ENCODE measurements around the gene MYO9B.
"Not testable (repeated sequence)": the region's sequence is repeated elsewhere in the genome, so short reads cannot be mapped to it uniquely, and the experiment has no call there.

MYO9B gene

GRCh38 chr19:17148130-17148529 lies 72.6 kb downstream of the MYO9B start:
- H3K4me3 ChIP-seq (ENCODE audit: low read length in 2 of 2): no peak overlapping the region
- peaks cover 7 to 28% of the 10 kb centered on the region in 2 donors for H3K36me3 ChIP-seq (ENCODE audit: control insufficient read depth in 2 of 2, insufficient read depth in 2 of 2, low read length in 2 of 2)
- H3K27me3 ChIP-seq (ENCODE audit: control insufficient read depth in 1 of 2, insufficient read depth in 2 of 2, low read length in 2 of 2): no peaks in the 10 kb centered on the region
- no peak overlapping the region for H3K9ac ChIP-seq (ENCODE audit: low read length in 2 of 2)
- no peaks in the 10 kb centered on the region for H3K4me1 ChIP-seq (ENCODE audit: control insufficient read depth, insufficient read depth, low read length)
- no peaks in the 10 kb centered on the region for H3K9me3 ChIP-seq (ENCODE audit: control insufficient read depth in 2 of 2, low read length in 2 of 2)
- H3K27ac ChIP-seq (ENCODE audit: low read length): no peak overlapping the region

- no peak overlapping the region for H3K4me3 ChIP-seq (ENCODE audit: low read length in 2 of 2)
- H3K36me3 ChIP-seq (ENCODE audit: control insufficient read depth in 2 of 2, insufficient read depth in 2 of 2, low read length in 2 of 2): peaks cover 17 to 34% of the 10 kb centered on the region in 2 donors
- no peak overlapping the region for H3K27ac ChIP-seq (ENCODE audit: low read length)
- H3K4me1 ChIP-seq (ENCODE audit: control insufficient read depth, insufficient read depth, low read length): no peaks in the 10 kb centered on the region
- H3K9ac ChIP-seq (ENCODE audit: low read length in 2 of 2): no peak overlapping the region
- no peaks in the 10 kb centered on the region for H3K27me3 ChIP-seq (ENCODE audit: control insufficient read depth in 1 of 2, insufficient read depth in 2 of 2, low read length in 2 of 2)
- H3K9me3 ChIP-seq (ENCODE audit: control insufficient read depth in 2 of 2, low read length in 2 of 2): no peaks in the 10 kb centered on the region
These were observed 74.0 kb downstream of the MYO9B start for GRCh38 chr19:17149393-17150135.

GRCh38 chr19:17153996-17154395 lies 78.4 kb downstream of the MYO9B start:
- Histone ChIP-seq H3K27ac (ENCODE audit: low read length) (no peak overlapping the region), H3K27me3 (ENCODE audit: control insufficient read depth in 1 of 2, insufficient read depth in 2 of 2, low read length in 2 of 2) (no peaks in the 10 kb centered on the region), H3K4me3 (ENCODE audit: low read length in 2 of 2) (no peak overlapping the region), H3K9me3 (ENCODE audit: control insufficient read depth in 2 of 2, low read length in 2 of 2) (no peaks in the 10 kb centered on the region), H3K36me3 (ENCODE audit: control insufficient read depth in 2 of 2, insufficient read depth in 2 of 2, low read length in 2 of 2) (peaks cover 26 to 41% of the 10 kb centered on the region in 2 donors), H3K4me1 (ENCODE audit: control insufficient read depth, insufficient read depth, low read length) (no peaks in the 10 kb centered on the region), H3K9ac (ENCODE audit: low read length in 2 of 2) (no peak overlapping the region)

- H3K27ac ChIP-seq (ENCODE audit: low read length): no peak overlapping the region
- H3K27me3 ChIP-seq (ENCODE audit: control insufficient read depth in 1 of 2, insufficient read depth in 2 of 2, low read length in 2 of 2): no peaks in the 10 kb centered on the region
- no peaks in the 10 kb centered on the region for H3K9me3 ChIP-seq (ENCODE audit: control insufficient read depth in 2 of 2, low read length in 2 of 2)
- H3K36me3 ChIP-seq (ENCODE audit: control insufficient read depth in 2 of 2, insufficient read depth in 2 of 2, low read length in 2 of 2): peaks cover 34 to 48% of the 10 kb centered on the region in 2 donors
- H3K9ac ChIP-seq (ENCODE audit: low read length in 2 of 2): no peak overlapping the region
- no peak overlapping the region for H3K4me3 ChIP-seq (ENCODE audit: low read length in 2 of 2)
- H3K4me1 ChIP-seq (ENCODE audit: control insufficient read depth, insufficient read depth, low read length): no peaks in the 10 kb centered on the region
These were observed 79.7 kb downstream of the MYO9B start for GRCh38 chr19:17155251-17155650.

- H3K4me1 ChIP-seq (ENCODE audit: control insufficient read depth, insufficient read depth, low read length): no peaks in the 10 kb centered on the region
- no peaks in the 10 kb centered on the region for H3K9me3 ChIP-seq (ENCODE audit: control insufficient read depth in 2 of 2, low read length in 2 of 2)
- H3K27me3 ChIP-seq (ENCODE audit: control insufficient read depth in 1 of 2, insufficient read depth in 2 of 2, low read length in 2 of 2): no peaks in the 10 kb centered on the region
- H3K27ac ChIP-seq (ENCODE audit: low read length): no peak overlapping the region
- H3K9ac ChIP-seq (ENCODE audit: low read length in 2 of 2): no peak overlapping the region
- peaks cover 34 to 52% of the 10 kb centered on the region in 2 donors for H3K36me3 ChIP-seq (ENCODE audit: control insufficient read depth in 2 of 2, insufficient read depth in 2 of 2, low read length in 2 of 2)
- no peak overlapping the region for H3K4me3 ChIP-seq (ENCODE audit: low read length in 2 of 2)
These were observed 80.8 kb downstream of the MYO9B start for GRCh38 chr19:17156296-17156946.

GRCh38 chr19:17156947-17157302 lies 81.3 kb downstream of the MYO9B start:
- H3K27ac ChIP-seq (ENCODE audit: low read length): no peak overlapping the region
- no peaks in the 10 kb centered on the region for H3K9me3 ChIP-seq (ENCODE audit: control insufficient read depth in 2 of 2, low read length in 2 of 2)
- peaks cover 34 to 52% of the 10 kb centered on the region in 2 donors for H3K36me3 ChIP-seq (ENCODE audit: control insufficient read depth in 2 of 2, insufficient read depth in 2 of 2, low read length in 2 of 2)

GRCh38 chr19:17158584-17158983 lies 83.0 kb downstream of the MYO9B start:
- Histone ChIP-seq H3K4me3 (ENCODE audit: low read length in 2 of 2) (no peak overlapping the region), H3K9me3 (ENCODE audit: control insufficient read depth in 2 of 2, low read length in 2 of 2) (no peaks in the 10 kb centered on the region), H3K36me3 (ENCODE audit: control insufficient read depth in 2 of 2, insufficient read depth in 2 of 2, low read length in 2 of 2) (peaks cover 45 to 61% of the 10 kb centered on the region in 2 donors), H3K9ac (ENCODE audit: low read length in 2 of 2) (no peak overlapping the region), H3K4me1 (ENCODE audit: control insufficient read depth, insufficient read depth, low read length) (no peaks in the 10 kb centered on the region), H3K27me3 (ENCODE audit: control insufficient read depth in 1 of 2, insufficient read depth in 2 of 2, low read length in 2 of 2) (no peaks in the 10 kb centered on the region), H3K27ac (ENCODE audit: low read length) (no peak overlapping the region)

More at GRCh38 chr19:17156947-17157302, 81.3 kb downstream of the MYO9B start:
- H3K27me3 ChIP-seq (ENCODE audit: control insufficient read depth in 1 of 2, insufficient read depth in 2 of 2, low read length in 2 of 2): no peaks in the 10 kb centered on the region
- no peaks in the 10 kb centered on the region for H3K4me1 ChIP-seq (ENCODE audit: control insufficient read depth, insufficient read depth, low read length)
- H3K9ac ChIP-seq (ENCODE audit: low read length in 2 of 2): no peak overlapping the region
- H3K4me3 ChIP-seq (ENCODE audit: low read length in 2 of 2): no peak overlapping the region

GRCh38 chr19:17159466-17160393 lies 84.2 kb downstream of the MYO9B start:
- Histone ChIP-seq H3K27me3 (ENCODE audit: control insufficient read depth in 1 of 2, insufficient read depth in 2 of 2, low read length in 2 of 2) (no peaks in the 10 kb centered on the region), H3K27ac (ENCODE audit: low read length) (no peak overlapping the region), H3K9ac (ENCODE audit: low read length in 2 of 2) (no peak overlapping the region), H3K4me3 (ENCODE audit: low read length in 2 of 2) (no peak overlapping the region), H3K4me1 (ENCODE audit: control insufficient read depth, insufficient read depth, low read length) (no peaks in the 10 kb centered on the region), H3K9me3 (ENCODE audit: control insufficient read depth in 2 of 2, low read length in 2 of 2) (no peaks in the 10 kb centered on the region), H3K36me3 (ENCODE audit: control insufficient read depth in 2 of 2, insufficient read depth in 2 of 2, low read length in 2 of 2) (peaks cover 40 to 62% of the 10 kb centered on the region in 2 donors)

GRCh38 chr19:17160908-17161307 lies 85.3 kb downstream of the MYO9B start:
- Histone ChIP-seq H3K4me3 (ENCODE audit: low read length in 2 of 2) (no peak overlapping the region), H3K27ac (ENCODE audit: low read length) (no peak overlapping the region), H3K4me1 (ENCODE audit: control insufficient read depth, insufficient read depth, low read length) (no peaks in the 10 kb centered on the region), H3K27me3 (ENCODE audit: control insufficient read depth in 1 of 2, insufficient read depth in 2 of 2, low read length in 2 of 2) (no peaks in the 10 kb centered on the region), H3K9me3 (ENCODE audit: control insufficient read depth in 2 of 2, low read length in 2 of 2) (no peaks in the 10 kb centered on the region), H3K9ac (ENCODE audit: low read length in 2 of 2) (no peak overlapping the region), H3K36me3 (ENCODE audit: control insufficient read depth in 2 of 2, insufficient read depth in 2 of 2, low read length in 2 of 2) (peaks cover 46 to 63% of the 10 kb centered on the region in 2 donors)

GRCh38 chr19:17162131-17162530 lies 86.6 kb downstream of the MYO9B start:
- not testable (repeated sequence) for H3K27me3 ChIP-seq (ENCODE audit: control insufficient read depth in 1 of 2, insufficient read depth in 2 of 2, low read length in 2 of 2); H3K4me1 ChIP-seq (ENCODE audit: control insufficient read depth, insufficient read depth, low read length); H3K9ac ChIP-seq (ENCODE audit: low read length in 2 of 2); H3K9me3 ChIP-seq (ENCODE audit: control insufficient read depth in 2 of 2, low read length in 2 of 2); H3K4me3 ChIP-seq (ENCODE audit: low read length in 2 of 2); H3K27ac ChIP-seq (ENCODE audit: low read length)
- peaks cover 38 to 55% of the 10 kb centered on the region in 2 donors for H3K36me3 ChIP-seq (ENCODE audit: control insufficient read depth in 2 of 2, insufficient read depth in 2 of 2, low read length in 2 of 2)

Data from stomach smooth muscle (tissue), 2 donors.